ENCODE results near the gene MAP3K19.

MAP3K19 gene

GRCh38 chr2:135056790-135057189, 9.5 kb upstream of the MAP3K19 start:
- TF ChIP-seq CTCF (conservative IDR thresholded peaks at IDR 0.05; ENCODE audit: low read depth, low read length): no peak
- Histone ChIP-seq H3K9ac (no peak overlapping the region), H3K4me3 (IDR thresholded peaks at IDR 0.05; ENCODE audit: insufficient read depth, low read depth, low read length) (no peak overlapping the region), H3K36me3 (ENCODE audit: insufficient read depth) (no peaks in the 10 kb centered on the region), H4K20me1 (ENCODE audit: insufficient read depth) (no peaks in the 10 kb centered on the region), H2AFZ (ENCODE audit: low read depth) (no peak overlapping the region), H3K4me1 (ENCODE audit: low read depth, poor library complexity, severe bottlenecking) (peaks cover 47% of the 10 kb centered on the region), H3K4me2 (no peak overlapping the region), H3K27ac (no peak overlapping the region), H3K27me3 (ENCODE audit: insufficient read depth, low read depth) (no peaks in the 10 kb centered on the region), H3K79me2 (ENCODE audit: insufficient read depth, low read depth) (peaks cover 32% of the 10 kb centered on the region; the same call in 1 of the 2 replicates)

- Histone ChIP-seq H3K36me3 (ENCODE audit: insufficient read depth) (no peaks in the 10 kb centered on the region), H3K9ac (no peak overlapping the region), H4K20me1 (ENCODE audit: insufficient read depth) (no peaks in the 10 kb centered on the region), H3K4me3 (IDR thresholded peaks at IDR 0.05; ENCODE audit: insufficient read depth, low read depth, low read length) (no peak overlapping the region), H3K4me1 (ENCODE audit: low read depth, poor library complexity, severe bottlenecking) (peaks cover 47% of the 10 kb centered on the region), H3K27me3 (ENCODE audit: insufficient read depth, low read depth) (no peaks in the 10 kb centered on the region), H3K27ac (no peak overlapping the region), H2AFZ (ENCODE audit: low read depth) (no peak overlapping the region), H3K4me2 (peak overlapping the region; percentile 80; the same call in 1 of the 2 replicates), H3K79me2 (ENCODE audit: insufficient read depth, low read depth) (peaks cover 32% of the 10 kb centered on the region; the same call in 1 of the 2 replicates)
- no peak for TF ChIP-seq CTCF (conservative IDR thresholded peaks at IDR 0.05; ENCODE audit: low read depth, low read length)
Measured at GRCh38 chr2:135055182-135055786, 8.0 kb upstream of the MAP3K19 start.

GRCh38 chr2:135052997-135053474, 5.8 kb upstream of the MAP3K19 start:
- Histone ChIP-seq H3K36me3 (ENCODE audit: insufficient read depth) (no peaks in the 10 kb centered on the region), H4K20me1 (ENCODE audit: insufficient read depth) (no peaks in the 10 kb centered on the region), H3K4me2 (peak overlapping the region; percentile 80), H3K79me2 (ENCODE audit: insufficient read depth, low read depth) (peaks cover 32% of the 10 kb centered on the region; the same call in 1 of the 2 replicates), H3K4me1 (ENCODE audit: low read depth, poor library complexity, severe bottlenecking) (peaks cover 42% of the 10 kb centered on the region), H3K9ac (peak overlapping the region; percentile 90), H3K27ac (peak overlapping the region; percentile 97), H3K27me3 (ENCODE audit: insufficient read depth, low read depth) (no peaks in the 10 kb centered on the region), H2AFZ (ENCODE audit: low read depth) (no peak overlapping the region), H3K4me3 (IDR thresholded peaks at IDR 0.05; ENCODE audit: insufficient read depth, low read depth, low read length) (peak overlapping the region; percentile 31)
- TF ChIP-seq CTCF (conservative IDR thresholded peaks at IDR 0.05; ENCODE audit: low read depth, low read length): no peak

GRCh38 chr2:135052042-135052876, 5.0 kb upstream of the MAP3K19 start, which contains the start of gene RAB3GAP1:
Gene RAB3GAP1, plus strand, starts transcription at chr2:135052292. Its CDS starts 16 bp downstream, at chr2:135052308.
- TF ChIP-seq CTCF (conservative IDR thresholded peaks at IDR 0.05; ENCODE audit: low read depth, low read length): no peak
- H2AFZ ChIP-seq (ENCODE audit: low read depth): peak within 1 kb of the TSS; percentile 52
- H3K27me3 ChIP-seq (ENCODE audit: insufficient read depth, low read depth): no peaks in the 10 kb centered on the region
- H4K20me1 ChIP-seq (ENCODE audit: insufficient read depth): no peaks in the 10 kb centered on the region
- H3K4me3 ChIP-seq (IDR thresholded peaks at IDR 0.05; ENCODE audit: insufficient read depth, low read depth, low read length): peak within 1 kb of the TSS; percentile 31
- peak within 1 kb of the TSS; percentile 90 for H3K9ac ChIP-seq
- peaks cover 34% of the 10 kb centered on the region for H3K4me1 ChIP-seq (ENCODE audit: low read depth, poor library complexity, severe bottlenecking)
- peak within 1 kb of the TSS; percentile 80 for H3K4me2 ChIP-seq
- H3K36me3 ChIP-seq (ENCODE audit: insufficient read depth): no peaks in the 10 kb centered on the region
- peaks cover 27% of the 10 kb centered on the region; the same call in 1 of the 2 replicates for H3K79me2 ChIP-seq (ENCODE audit: insufficient read depth, low read depth)
- H3K27ac ChIP-seq: peak within 1 kb of the TSS; percentile 97
